Ecto neural progenitor cell (in vitro differentiated cells): ENCODE results near the gene ZNF583.

Experiments
- DNase-seq: peaks from one replicate; pipeline ENCODE4 v3.0.0-alpha.2; 2018; ENCODE audit warnings: low spot score

The ZNF583 gene

GRCh38 chr19:56474308-56474707, 70.2 kb downstream of the ZNF583 start:
- DNase-seq = no peak

GRCh38 chr19:56476093-56476492, 72.0 kb downstream of the ZNF583 start:
- no peak for DNase-seq
